Neural progenitor cell (in vitro differentiated cells): Measurements from ENCODE around the gene RSU1. TPM values are rescaled to one million over a fixed set of nuclear protein-coding genes. Genes with fewer than 3 reads are reported as not detected.

Experiments used
- DNase-seq: peaks from one replicate; pipeline ENCODE4 v3.0.0-alpha.2; 2016; ENCODE audit warnings: low spot score
- H2AFZ ChIP-seq: fragments of 200-600 bp; sonication (generic); replicated peaks from 2 replicates; pipeline ENCODE4 v1.6.1; 2016; ENCODE audit warnings: antibody characterized with exemption
- H3F3A ChIP-seq: fragments of 200-600 bp; sonication (generic); 2 replicates; pipeline ENCODE4 v1.6.1; 2016; ENCODE audit warnings: antibody characterized with exemption, low read depth
- H3K27ac ChIP-seq: fragments of 200-600 bp; sonication (generic); 2 replicates; pipeline ENCODE4 v1.5.1; 2016; ENCODE audit warnings: mild to moderate bottlenecking
- H3K27me3 ChIP-seq: fragments of 200-600 bp; sonication (generic); 2 replicates; pipeline ENCODE4 v1.6.1; 2016; ENCODE audit warnings: mild to moderate bottlenecking, moderate library complexity
- H3K36me3 ChIP-seq: fragments of 200-600 bp; sonication (generic); 2 replicates; pipeline ENCODE4 v1.5.1; 2016
- H3K4me1 ChIP-seq: fragments of 200-600 bp; sonication (generic); 2 replicates; pipeline ENCODE4 v1.6.1; 2016; ENCODE audit warnings: mixed run types
- H3K4me2 ChIP-seq: fragments of 200-600 bp; sonication (generic); 2 replicates; pipeline ENCODE4 v1.6.1; 2016
- H3K4me3 ChIP-seq: fragments of 200-600 bp; sonication (generic); 2 replicates; pipeline ENCODE4 v1.5.1; 2016
- H3K79me2 ChIP-seq: fragments of 200-600 bp; sonication (generic); 2 replicates; pipeline ENCODE4 v1.6.1; 2016; ENCODE audit warnings: low read depth
- H3K9ac ChIP-seq: fragments of 200-600 bp; sonication (generic); 2 replicates; pipeline ENCODE4 v1.6.1; 2016
- H3K9me3 ChIP-seq: fragments of 200-600 bp; sonication (generic); 2 replicates; pipeline ENCODE4 v1.5.1; 2016; ENCODE audit warnings: low read depth
- H4K20me1 ChIP-seq: fragments of 200-600 bp; sonication (generic); 2 replicates; pipeline ENCODE4 v1.6.1; 2016; ENCODE audit warnings: low read depth
- H3K27ac Mint-ChIP-seq: 3 replicates; pipeline ENCODE4 v1.8.0; 2021; ENCODE audit warnings: mixed read lengths
- H3K27me3 Mint-ChIP-seq: 2 replicates; pipeline ENCODE4 v1.8.0; 2022; ENCODE audit warnings: low read depth, mild to moderate bottlenecking, inconsistent platforms, moderate library complexity, mixed read lengths; ENCODE audit not compliant: insufficient read depth
- H3K36me3 Mint-ChIP-seq: 3 replicates; pipeline ENCODE4 v1.8.0; 2021; ENCODE audit warnings: mixed read lengths
- H3K4me1 Mint-ChIP-seq: 3 replicates; pipeline ENCODE4 v1.8.0; 2021; ENCODE audit warnings: mixed read lengths
- H3K4me3 Mint-ChIP-seq: 3 replicates; pipeline ENCODE4 v1.8.0; 2021; ENCODE audit warnings: mild to moderate bottlenecking, moderate library complexity, mixed read lengths
- H3K9me3 Mint-ChIP-seq: 3 replicates; pipeline ENCODE4 v1.8.0; 2020; ENCODE audit warnings: mixed read lengths
- CTCF ChIP-seq: fragments of 200-600 bp; sonication (generic); IDR thresholded peaks from 2 replicates; pipeline ENCODE4 v1.5.1; 2017; ENCODE audit warnings: antibody characterized with exemption, mild to moderate bottlenecking
- EZH2 ChIP-seq: fragments of 200-600 bp; sonication (generic); IDR thresholded peaks from 2 replicates; pipeline ENCODE4 v1.6.1; 2017; ENCODE audit warnings: antibody characterized with exemption, mild to moderate bottlenecking, moderate library complexity
- EZH2phosphoT487 ChIP-seq: fragments of 200-600 bp; sonication (generic); IDR thresholded peaks from 2 replicates; pipeline ENCODE4 v1.6.1; 2017; ENCODE audit warnings: antibody characterized with exemption
- total RNA-seq: library from RNA; depleted of rRNA; stranded (reverse); fragments of >200 nt; gene quantifications from 2 replicates; pipeline ENCODE4 v1.2.3, GENCODE V29; 2015; ENCODE audit warnings: low replicate concordance

Gene RSU1
- total RNA-seq, 1 donor from 2014 or later: 9.6 TPM

DNA sequence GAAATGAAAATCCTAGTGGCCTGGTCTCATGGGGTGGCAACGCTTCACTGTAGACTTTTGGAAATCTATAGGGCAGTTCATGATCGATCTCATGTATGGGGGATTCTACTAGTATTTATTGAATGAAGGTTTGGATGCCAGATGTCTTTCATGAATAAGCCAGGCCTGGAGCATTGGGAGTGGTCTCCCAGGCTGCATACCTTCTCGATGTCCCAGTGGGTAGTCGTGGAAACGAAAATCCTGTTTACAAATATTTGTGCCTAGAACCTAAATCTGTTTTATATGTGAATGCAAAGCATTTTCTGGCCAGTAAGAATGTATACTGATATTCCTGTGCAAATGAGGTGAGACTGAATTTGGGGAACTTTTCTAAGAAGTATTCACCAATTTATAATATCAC is 190.5 kb downstream of the RSU1 start:
- Histone ChIP-seq H2AFZ (no peak overlapping the region), H3K4me1 (no peaks in the 10 kb centered on the region), H3K9me3 (no peaks in the 10 kb centered on the region), H3K9ac (no peak overlapping the region), H3F3A (no peaks in the 10 kb centered on the region), H4K20me1 (no peaks in the 10 kb centered on the region), H3K4me3 (no peak overlapping the region), H3K27ac (no peak overlapping the region), H3K4me2 (no peak overlapping the region), H3K27me3 (no peaks in the 10 kb centered on the region), H3K36me3 (no peaks in the 10 kb centered on the region), H3K79me2 (no peaks in the 10 kb centered on the region)
- Mint-ChIP-seq H3K4me3 (no peak overlapping the region), H3K27me3 (no peaks in the 10 kb centered on the region), H3K36me3 (no peaks in the 10 kb centered on the region), H3K9me3 (no peaks in the 10 kb centered on the region), H3K4me1 (peaks cover 3% of the 10 kb centered on the region), H3K27ac (no peak overlapping the region)
- TF ChIP-seq EZH2phosphoT487: no peak
- no peak for TF ChIP-seq CTCF
- TF ChIP-seq EZH2: no peak
- peak; percentile 10 for DNase-seq

DNA sequence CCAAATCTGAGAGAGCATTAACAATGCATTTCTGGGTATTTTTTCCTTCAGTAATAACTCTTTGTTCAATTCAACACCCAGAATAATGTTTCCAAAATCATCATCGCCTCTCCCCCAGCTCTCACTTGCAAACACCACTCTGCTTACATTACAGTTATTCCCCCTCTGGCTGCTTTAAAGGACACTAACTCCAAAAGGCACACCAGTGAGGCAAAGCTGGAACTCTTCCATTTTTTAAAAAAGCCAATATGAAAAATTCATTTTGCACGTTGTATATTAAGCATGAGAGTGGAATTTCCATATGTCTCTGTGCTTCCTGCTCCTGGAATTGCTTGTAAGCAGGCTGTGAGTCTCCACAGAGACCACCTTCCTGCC is 204.3 kb downstream of the RSU1 start:
- Mint-ChIP-seq H3K36me3 (no peaks in the 10 kb centered on the region), H3K9me3 (peaks cover 3% of the 10 kb centered on the region), H3K4me1 (no peaks in the 10 kb centered on the region), H3K27ac (no peak overlapping the region), H3K4me3 (no peak overlapping the region), H3K27me3 (no peaks in the 10 kb centered on the region)
- peaks cover 18% of the 10 kb centered on the region for H4K20me1 ChIP-seq
- no peak for DNase-seq
- no peaks in the 10 kb centered on the region for H3K27me3 ChIP-seq
- H2AFZ ChIP-seq: no peak overlapping the region
- no peaks in the 10 kb centered on the region for H3K36me3 ChIP-seq
- no peaks in the 10 kb centered on the region for H3F3A ChIP-seq
- no peak overlapping the region for H3K9ac ChIP-seq
- no peaks in the 10 kb centered on the region for H3K4me1 ChIP-seq
- H3K4me3 ChIP-seq: no peak overlapping the region
- TF ChIP-seq EZH2 (no peak), CTCF (no peak), EZH2phosphoT487 (no peak)
- H3K4me2 ChIP-seq: no peak overlapping the region
- H3K79me2 ChIP-seq: no peaks in the 10 kb centered on the region
- no peaks in the 10 kb centered on the region for H3K9me3 ChIP-seq
- H3K27ac ChIP-seq: no peak overlapping the region

- Histone ChIP-seq H3K79me2 (no peaks in the 10 kb centered on the region), H2AFZ (no peak overlapping the region), H3K36me3 (no peaks in the 10 kb centered on the region), H3K27ac (no peak overlapping the region), H3F3A (no peaks in the 10 kb centered on the region), H4K20me1 (peaks cover 18% of the 10 kb centered on the region), H3K4me2 (no peak overlapping the region), H3K9ac (no peak overlapping the region), H3K4me3 (no peak overlapping the region), H3K4me1 (no peaks in the 10 kb centered on the region), H3K9me3 (no peaks in the 10 kb centered on the region), H3K27me3 (no peaks in the 10 kb centered on the region)
- no peak for TF ChIP-seq CTCF
- no peak for TF ChIP-seq EZH2
- TF ChIP-seq EZH2phosphoT487: no peak
- Mint-ChIP-seq H3K4me1 (no peaks in the 10 kb centered on the region), H3K4me3 (no peak overlapping the region), H3K27me3 (no peaks in the 10 kb centered on the region), H3K27ac (no peak overlapping the region), H3K9me3 (no peaks in the 10 kb centered on the region), H3K36me3 (no peaks in the 10 kb centered on the region)
- peak; percentile 81 for DNase-seq
These were observed 204.9 kb downstream of the RSU1 start for GRCh38 chr10:16612115-16612980.
